ENCODE results near the gene STARD3. TPM values are rescaled to one million over a fixed set of nuclear protein-coding genes. Genes with fewer than 3 reads are reported as not detected.

Gene STARD3
- total RNA-seq, 1 donor from 2014 or later = 87.6 TPM

- Histone ChIP-seq H3K4me3 (peak overlapping the region; percentile 37 to 54), H3K27ac (no peak overlapping the region), H3K9me3 (no peaks in the 10 kb centered on the region), H3K36me3 (no peaks in the 10 kb centered on the region), H3K27me3 (peaks cover 47% of the 10 kb centered on the region), H3K4me1 (peaks cover 17 to 23% of the 10 kb centered on the region in 2 donors)
- TF ChIP-seq CTCF (IDR thresholded peaks at IDR 0.05) = no peak
- DNase-seq (ENCODE audit: low spot score in 2 of 2) = no peak
- intact Hi-C loops (cut with DNase I) = no loop called here
Observed at GRCh38 chr17:39607057-39607850, 29.7 kb upstream of the STARD3 start.

GRCh38 chr17:39607851-39608130 is 29.2 kb upstream of the STARD3 start, which contains the start of gene NEUROD2:
Gene NEUROD2 (minus strand): TSS chr17:39607920. CDS start chr17:39606599, 1,321 bp downstream.
- Histone ChIP-seq H3K4me1 (peaks cover 17 to 23% of the 10 kb centered on the region in 2 donors), H3K36me3 (no peaks in the 10 kb centered on the region), H3K27ac (no peak within 1 kb of the TSS), H3K27me3 (peaks cover 47% of the 10 kb centered on the region), H3K4me3 (peak within 1 kb of the TSS; percentile 37 to 54), H3K9me3 (no peaks in the 10 kb centered on the region)
- intact Hi-C loops (cut with DNase I) = no loop called here
- no peak for DNase-seq (ENCODE audit: low spot score in 2 of 2)
- TF ChIP-seq CTCF (IDR thresholded peaks at IDR 0.05) = no peak

- H3K4me1 ChIP-seq = peaks cover 17 to 23% of the 10 kb centered on the region in 2 donors
- H3K9me3 ChIP-seq = no peaks in the 10 kb centered on the region
- DNase-seq (ENCODE audit: low spot score in 2 of 2) = no peak
- peaks cover 47% of the 10 kb centered on the region for H3K27me3 ChIP-seq
- no peaks in the 10 kb centered on the region for H3K36me3 ChIP-seq
- intact Hi-C loops (cut with DNase I) = no loop called here
- no peak for TF ChIP-seq CTCF (IDR thresholded peaks at IDR 0.05)
- no peak overlapping the region for H3K4me3 ChIP-seq
- H3K27ac ChIP-seq = no peak overlapping the region
Observed at GRCh38 chr17:39608142-39608981, 28.6 kb upstream of the STARD3 start.

- no peak for TF ChIP-seq CTCF (IDR thresholded peaks at IDR 0.05)
- Histone ChIP-seq H3K4me3 (no peak overlapping the region), H3K9me3 (no peaks in the 10 kb centered on the region), H3K27ac (no peak overlapping the region), H3K36me3 (no peaks in the 10 kb centered on the region), H3K27me3 (peaks cover 39% of the 10 kb centered on the region), H3K4me1 (peaks cover 17 to 18% of the 10 kb centered on the region in 2 donors)
- intact Hi-C loops (cut with DNase I) = no loop called here
- DNase-seq (ENCODE audit: low spot score in 2 of 2) = no peak
Observed at GRCh38 chr17:39609416-39610025, 27.4 kb upstream of the STARD3 start.

GRCh38 chr17:39611401-39612112 is 25.4 kb upstream of the STARD3 start:
- no peaks in the 10 kb centered on the region for H3K9me3 ChIP-seq
- intact Hi-C loops (cut with DNase I) = no loop called here
- no peak overlapping the region for H3K27ac ChIP-seq
- no peak for DNase-seq (ENCODE audit: low spot score in 2 of 2)
- peaks cover 5 to 6% of the 10 kb centered on the region in 2 donors for H3K4me1 ChIP-seq
- H3K27me3 ChIP-seq = peaks cover 23% of the 10 kb centered on the region
- no peaks in the 10 kb centered on the region for H3K36me3 ChIP-seq
- H3K4me3 ChIP-seq = no peak overlapping the region
- no peak for TF ChIP-seq CTCF (IDR thresholded peaks at IDR 0.05)

All from ascending aorta (tissue), 2 donors.